Measurements from ENCODE around the gene AAK1. TPM values are rescaled to one million over a fixed set of nuclear protein-coding genes. Genes with fewer than 3 reads are reported as not detected.

Gene AAK1
- polyA plus RNA-seq, 3 donors, result 9.8 to 18.9 (median 10.8) TPM

DNA sequence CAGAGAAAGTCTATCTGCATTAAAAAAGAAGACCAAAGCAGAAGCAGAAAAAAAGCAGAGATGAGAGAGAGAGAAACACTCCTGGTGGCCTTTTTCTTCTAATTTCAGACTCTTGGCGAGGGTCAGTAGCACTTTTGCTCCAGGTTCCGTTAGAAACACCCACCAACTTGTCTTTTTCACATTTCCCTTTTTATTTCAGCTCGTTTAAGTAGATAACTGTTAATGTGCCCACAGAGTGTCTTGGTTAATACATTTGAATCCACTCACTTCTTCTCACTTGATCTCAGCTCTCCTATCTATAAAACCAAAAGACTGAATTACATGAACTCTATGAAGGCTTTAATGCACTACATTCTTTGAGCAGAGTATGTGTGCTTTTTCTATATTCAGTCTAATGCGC, 63.1 kb downstream of the AAK1 start:
- H3K4me1 Mint-ChIP-seq, result peaks cover 92% of the 10 kb centered on the region
- Histone ChIP-seq H3K79me2 (ENCODE audit: insufficient read depth, low read length) (peaks cover 89% of the 10 kb centered on the region), H4K20me1 (ENCODE audit: insufficient read depth, low read length) (peaks cover 24% of the 10 kb centered on the region), H3K36me3 (replicated peaks in 1 of 2; ENCODE audit: control insufficient read depth in 1 of 2, insufficient read depth in 2 of 2, low read length in 2 of 2) (no peaks in the 10 kb centered on the region), H2AFZ (ENCODE audit: insufficient read depth, low read depth, low read length, poor library complexity, severe bottlenecking) (no peak overlapping the region), H3K27me3 (ENCODE audit: control insufficient read depth in 2 of 2, insufficient read depth in 2 of 2, low read length in 2 of 2) (no peaks in the 10 kb centered on the region), H3K4me1 (ENCODE audit: control insufficient read depth in 1 of 2, insufficient read depth in 2 of 2, low read length in 2 of 2) (peaks cover 89 to 93% of the 10 kb centered on the region in 2 donors), H3K27ac (ENCODE audit: low read depth in 1 of 2, low read length in 2 of 2) (peak overlapping the region in 1 of 2 donors; percentile 34), H3K4me2 (replicated peaks; ENCODE audit: extremely low read depth, low read length, poor library complexity, severe bottlenecking) (peak overlapping the region; percentile 30), H3K9ac (ENCODE audit: insufficient read depth, low read length, poor library complexity, severe bottlenecking) (no peak overlapping the region), H3K4me3 (replicated peaks in 1 of 3; ENCODE audit: low read depth in 2 of 3, low read length in 3 of 3) (no peak overlapping the region), H3K9me3 (replicated peaks in 1 of 2; ENCODE audit: control insufficient read depth in 1 of 2, insufficient read depth in 1 of 2, low read length in 2 of 2) (no peaks in the 10 kb centered on the region)
- WGBS (ENCODE audit: insufficient coverage), result 42% methylated on average over 2 of the region's 4 CpGs
- intact Hi-C loops (cut with micrococcal nuclease), result loop anchor here in 1 of 2 donors (5.0 kb wide), 1 partner anchor 42 kb away; no protein-coding TSS in a partner anchor
- no peak for TF ChIP-seq CTCF (IDR thresholded peaks at IDR 0.05)
- H3K27ac Mint-ChIP-seq, result no peak overlapping the region
- peaks cover 0 to 6% of the 10 kb centered on the region in 2 donors for H3K36me3 Mint-ChIP-seq
- H3K4me3 Mint-ChIP-seq, result peak overlapping the region in 1 of 2 donors; percentile 18
- H3K9me3 Mint-ChIP-seq, result peaks cover 0 to 2% (median 0%) of the 10 kb centered on the region in 7 donors
- peaks cover 0 to 2% (median 0%) of the 10 kb centered on the region in 3 donors for H3K27me3 Mint-ChIP-seq (ENCODE audit: low read depth in 3 of 3)
- DNase-seq, result no peak

- Mint-ChIP-seq H3K4me1 (peaks cover 91% of the 10 kb centered on the region), H3K9me3 (peaks cover 0 to 3% (median 0%) of the 10 kb centered on the region in 7 donors), H3K36me3 (peaks cover 0 to 8% of the 10 kb centered on the region in 2 donors), H3K27me3 (ENCODE audit: low read depth in 3 of 3) (peaks cover 0 to 2% (median 0%) of the 10 kb centered on the region in 3 donors), H3K27ac (peak overlapping the region; percentile 1 to 75 (median 62)), H3K4me3 (peak overlapping the region in 1 of 2 donors; percentile 40)
- Histone ChIP-seq H3K27me3 (ENCODE audit: control insufficient read depth in 2 of 2, insufficient read depth in 2 of 2, low read length in 2 of 2) (no peaks in the 10 kb centered on the region), H3K4me1 (ENCODE audit: control insufficient read depth in 1 of 2, insufficient read depth in 2 of 2, low read length in 2 of 2) (peaks cover 87 to 93% of the 10 kb centered on the region in 2 donors), H3K79me2 (ENCODE audit: insufficient read depth, low read length) (peaks cover 89% of the 10 kb centered on the region), H3K4me2 (replicated peaks; ENCODE audit: extremely low read depth, low read length, poor library complexity, severe bottlenecking) (no peak overlapping the region), H3K36me3 (replicated peaks in 1 of 2; ENCODE audit: control insufficient read depth in 1 of 2, insufficient read depth in 2 of 2, low read length in 2 of 2) (no peaks in the 10 kb centered on the region), H2AFZ (ENCODE audit: insufficient read depth, low read depth, low read length, poor library complexity, severe bottlenecking) (no peak overlapping the region), H3K4me3 (replicated peaks in 1 of 3; ENCODE audit: low read depth in 2 of 3, low read length in 3 of 3) (no peak overlapping the region), H4K20me1 (ENCODE audit: insufficient read depth, low read length) (peaks cover 24% of the 10 kb centered on the region), H3K27ac (ENCODE audit: low read depth in 1 of 2, low read length in 2 of 2) (peak overlapping the region in 1 of 2 donors; percentile 32), H3K9ac (ENCODE audit: insufficient read depth, low read length, poor library complexity, severe bottlenecking) (no peak overlapping the region), H3K9me3 (replicated peaks in 1 of 2; ENCODE audit: control insufficient read depth in 1 of 2, insufficient read depth in 1 of 2, low read length in 2 of 2) (no peaks in the 10 kb centered on the region)
- intact Hi-C loops (cut with micrococcal nuclease), result no loop called here
- no peak for TF ChIP-seq CTCF (IDR thresholded peaks at IDR 0.05)
- 3% methylated on average over 3 of the region's 3 CpGs for WGBS (ENCODE audit: insufficient coverage)
- peak; percentile 34 to 66 (median 54) for DNase-seq
These were observed 64.0 kb downstream of the AAK1 start for GRCh38 chr2:69579536-69579935.

All from CD14-positive monocyte (primary cell).